WTC11 (cell line): ENCODE results near the gene ZBTB20. TPM values are rescaled to one million over a fixed set of nuclear protein-coding genes. Genes with fewer than 3 reads are reported as not detected.

Source experiments
- ATAC-seq: fragments of 200-7000 bp; cut with Tn5 transposase; 2 replicates; pipeline ENCODE4 v1.10.0; 2021; ENCODE audit warnings: mild to moderate bottlenecking, moderate library complexity
- CTCF ChIA-PET: fragments of 300-600 bp; sonication (Branson Sonifier 250); formaldehyde crosslinking; loops from one replicate; lab custom pipeline; 2021; ENCODE audit warnings: antibody characterized with exemption; lab: Charles Lee
- POLR2A ChIA-PET: fragments of 350-600 bp; sonication (Branson Sonifier 250); formaldehyde crosslinking; loops from one replicate; lab custom pipeline; 2021; ENCODE audit warnings: antibody characterized with exemption; lab: Charles Lee
- DNase-seq: peaks from one replicate; pipeline ENCODE4 v3.0.0; 2021; ENCODE audit warnings: low spot score
- H3K27ac Mint-ChIP-seq: 2 replicates; pipeline ENCODE4 v1.8.0; 2021; ENCODE audit warnings: mixed read lengths
- H3K27me3 Mint-ChIP-seq: 2 replicates; pipeline ENCODE4 v1.8.0; 2021; ENCODE audit warnings: low read depth, mild to moderate bottlenecking, moderate library complexity, mixed read lengths
- H3K36me3 Mint-ChIP-seq: 2 replicates; pipeline ENCODE4 v1.8.0; 2021; ENCODE audit warnings: mixed read lengths
- H3K4me1 Mint-ChIP-seq: 2 replicates; pipeline ENCODE4 v1.8.0; 2022; ENCODE audit warnings: mixed read lengths
- H3K4me3 Mint-ChIP-seq: 2 replicates; pipeline ENCODE4 v1.8.0; 2021; ENCODE audit warnings: mild to moderate bottlenecking, moderate library complexity, mixed read lengths
- H3K9me3 Mint-ChIP-seq: 2 replicates; pipeline ENCODE4 v1.8.0; 2021; ENCODE audit warnings: mixed read lengths
- ELF4 ChIP-seq: sonication (generic); formaldehyde crosslinking; IDR thresholded peaks from 2 replicates; pipeline ENCODE4 v1.8.1; 2022; ENCODE audit warnings: low read depth, mild to moderate bottlenecking, moderate library complexity, missing genetic modification reagents
- ETV6 ChIP-seq: sonication (generic); formaldehyde crosslinking; IDR thresholded peaks from 2 replicates; pipeline ENCODE4 v1.8.1; 2022; ENCODE audit warnings: mild to moderate bottlenecking, missing genetic modification reagents
- FOXK1 ChIP-seq: sonication (generic); formaldehyde crosslinking; IDR thresholded peaks from 2 replicates; pipeline ENCODE4 v1.8.0; 2022; ENCODE audit warnings: mild to moderate bottlenecking, moderate library complexity, missing genetic modification reagents
- NFE2L1 ChIP-seq: sonication (generic); formaldehyde crosslinking; IDR thresholded peaks from 2 replicates; pipeline ENCODE4 v1.8.1; 2023; ENCODE audit warnings: missing genetic modification reagents
- NR1H2 ChIP-seq: sonication (generic); formaldehyde crosslinking; IDR thresholded peaks from 2 replicates; pipeline ENCODE4 v1.9.0; 2021; ENCODE audit warnings: mild to moderate bottlenecking, moderate library complexity, missing genetic modification reagents
- SMAD3 ChIP-seq: sonication (generic); formaldehyde crosslinking; IDR thresholded peaks from 2 replicates; pipeline ENCODE4 v1.8.0; 2022; ENCODE audit warnings: missing genetic modification reagents, mild to moderate bottlenecking, borderline replicate concordance
- TEAD1 ChIP-seq: sonication (generic); formaldehyde crosslinking; IDR thresholded peaks from 2 replicates; pipeline ENCODE4 v1.8.0; 2022; ENCODE audit warnings: mild to moderate bottlenecking, missing genetic modification reagents
- TEAD4 ChIP-seq: sonication (generic); formaldehyde crosslinking; IDR thresholded peaks from 2 replicates; pipeline ENCODE4 v1.8.0; 2022; ENCODE audit warnings: mild to moderate bottlenecking, missing genetic modification reagents
- USF1 ChIP-seq: sonication (generic); formaldehyde crosslinking; IDR thresholded peaks from 2 replicates; pipeline ENCODE4 v1.8.0; 2022; ENCODE audit warnings: mild to moderate bottlenecking, missing genetic modification reagents
- USF2 ChIP-seq: sonication (generic); formaldehyde crosslinking; IDR thresholded peaks from 2 replicates; pipeline ENCODE4 v1.8.1; 2023; ENCODE audit warnings: mild to moderate bottlenecking, missing genetic modification reagents, moderate library complexity
- ZNF232 ChIP-seq: sonication (generic); formaldehyde crosslinking; IDR thresholded peaks from 2 replicates; pipeline ENCODE4 v1.8.0; 2022; ENCODE audit warnings: mild to moderate bottlenecking, missing genetic modification reagents
- ZNF263 ChIP-seq: sonication (generic); formaldehyde crosslinking; IDR thresholded peaks from 2 replicates; pipeline ENCODE4 v1.8.1; 2022; ENCODE audit warnings: low read depth, mild to moderate bottlenecking, moderate library complexity, missing genetic modification reagents
- ZNF416 ChIP-seq: fragments of 250-450 bp; sonication (Bioruptor Pico); IDR thresholded peaks from 2 replicates; pipeline ENCODE4 v1.9.0; 2021; ENCODE audit warnings: mild to moderate bottlenecking, inconsistent platforms
- ZNF512 ChIP-seq: sonication (generic); formaldehyde crosslinking; IDR thresholded peaks from 2 replicates; pipeline ENCODE4 v1.8.1; 2022; ENCODE audit warnings: missing genetic modification reagents, borderline replicate concordance
- total RNA-seq: library from RNA; stranded (reverse); gene quantifications from 3 replicates; pipeline ENCODE4 v1.2.3, GENCODE V29; 2021
- TF ChIP-seq, protein P1 (sequence below): sonication (generic); formaldehyde crosslinking; IDR thresholded peaks from 2 replicates; pipeline ENCODE4 v1.8.0; 2022; ENCODE audit warnings: mild to moderate bottlenecking, missing genetic modification reagents
- TF ChIP-seq, protein P2 (sequence below): sonication (generic); formaldehyde crosslinking; IDR thresholded peaks from 2 replicates; pipeline ENCODE4 v1.8.0; 2023; ENCODE audit warnings: mild to moderate bottlenecking, missing genetic modification reagents
- TF ChIP-seq, protein P3 (sequence below): sonication (generic); formaldehyde crosslinking; conservative IDR thresholded peaks from 2 replicates; pipeline ENCODE4 v1.8.1; 2022; ENCODE audit warnings: mild to moderate bottlenecking, missing genetic modification reagents

Gene ZBTB20
- total RNA-seq, 1 experiment from 2014 or later: 1.5 TPM

GRCh38 chr3:114839476-114839875 is 307.6 kb downstream of the ZBTB20 start:
- TF ChIP-seq FOXK1 (CRISPR knock-in tag) (no peak), ZNF416 (CRISPR knock-in tag) (no peak), ZNF263 (CRISPR knock-in tag) (no peak), SMAD3 (CRISPR knock-in tag) (no peak)
- TF ChIP-seq, protein P1, sequence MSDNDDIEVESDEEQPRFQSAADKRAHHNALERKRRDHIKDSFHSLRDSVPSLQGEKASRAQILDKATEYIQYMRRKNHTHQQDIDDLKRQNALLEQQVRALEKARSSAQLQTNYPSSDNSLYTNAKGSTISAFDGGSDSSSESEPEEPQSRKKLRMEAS (CRISPR knock-in tag): no peak
- TF ChIP-seq, protein P2, sequence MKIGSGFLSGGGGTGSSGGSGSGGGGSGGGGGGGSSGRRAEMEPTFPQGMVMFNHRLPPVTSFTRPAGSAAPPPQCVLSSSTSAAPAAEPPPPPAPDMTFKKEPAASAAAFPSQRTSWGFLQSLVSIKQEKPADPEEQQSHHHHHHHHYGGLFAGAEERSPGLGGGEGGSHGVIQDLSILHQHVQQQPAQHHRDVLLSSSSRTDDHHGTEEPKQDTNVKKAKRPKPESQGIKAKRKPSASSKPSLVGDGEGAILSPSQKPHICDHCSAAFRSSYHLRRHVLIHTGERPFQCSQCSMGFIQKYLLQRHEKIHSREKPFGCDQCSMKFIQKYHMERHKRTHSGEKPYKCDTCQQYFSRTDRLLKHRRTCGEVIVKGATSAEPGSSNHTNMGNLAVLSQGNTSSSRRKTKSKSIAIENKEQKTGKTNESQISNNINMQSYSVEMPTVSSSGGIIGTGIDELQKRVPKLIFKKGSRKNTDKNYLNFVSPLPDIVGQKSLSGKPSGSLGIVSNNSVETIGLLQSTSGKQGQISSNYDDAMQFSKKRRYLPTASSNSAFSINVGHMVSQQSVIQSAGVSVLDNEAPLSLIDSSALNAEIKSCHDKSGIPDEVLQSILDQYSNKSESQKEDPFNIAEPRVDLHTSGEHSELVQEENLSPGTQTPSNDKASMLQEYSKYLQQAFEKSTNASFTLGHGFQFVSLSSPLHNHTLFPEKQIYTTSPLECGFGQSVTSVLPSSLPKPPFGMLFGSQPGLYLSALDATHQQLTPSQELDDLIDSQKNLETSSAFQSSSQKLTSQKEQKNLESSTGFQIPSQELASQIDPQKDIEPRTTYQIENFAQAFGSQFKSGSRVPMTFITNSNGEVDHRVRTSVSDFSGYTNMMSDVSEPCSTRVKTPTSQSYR (CRISPR knock-in tag): no peak
- H3K27me3 Mint-ChIP-seq: no peaks in the 10 kb centered on the region
- no peak overlapping the region for H3K27ac Mint-ChIP-seq
- CTCF ChIA-PET: no interaction called here
- H3K4me1 Mint-ChIP-seq: peaks cover 3% of the 10 kb centered on the region
- peaks cover 4% of the 10 kb centered on the region; the same call in 1 of the 2 replicates for H3K9me3 Mint-ChIP-seq
- ATAC-seq (peak; percentile 69), DNase-seq (no peak)
- POLR2A ChIA-PET: no interaction called here
- no peaks in the 10 kb centered on the region for H3K36me3 Mint-ChIP-seq
- no peak overlapping the region for H3K4me3 Mint-ChIP-seq

GRCh38 chr3:114838025-114838424 is 309.1 kb downstream of the ZBTB20 start:
- no peak for ATAC-seq
- no peak overlapping the region for H3K27ac Mint-ChIP-seq
- CTCF ChIA-PET: no interaction called here

More at GRCh38 chr3:114838025-114838424, 309.1 kb downstream of the ZBTB20 start:
- H3K4me1 Mint-ChIP-seq: peaks cover 3% of the 10 kb centered on the region
- POLR2A ChIA-PET: no interaction called here
- DNase-seq: no peak
- H3K36me3 Mint-ChIP-seq: no peaks in the 10 kb centered on the region
- H3K27me3 Mint-ChIP-seq: no peaks in the 10 kb centered on the region
- TF ChIP-seq USF2 (no peak), NFE2L1 (CRISPR knock-in tag) (no peak), ELF4 (CRISPR knock-in tag) (no peak), ZNF232 (no peak), ETV6 (no peak), NR1H2 (CRISPR knock-in tag) (no peak), TEAD1 (no peak), FOXK1 (CRISPR knock-in tag) (no peak), TEAD4 (no peak), USF1 (no peak), ZNF512 (CRISPR knock-in tag) (no peak)
- TF ChIP-seq, protein P1 (CRISPR knock-in tag): no peak
- TF ChIP-seq, protein P3, sequence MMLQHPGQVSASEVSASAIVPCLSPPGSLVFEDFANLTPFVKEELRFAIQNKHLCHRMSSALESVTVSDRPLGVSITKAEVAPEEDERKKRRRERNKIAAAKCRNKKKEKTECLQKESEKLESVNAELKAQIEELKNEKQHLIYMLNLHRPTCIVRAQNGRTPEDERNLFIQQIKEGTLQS (CRISPR knock-in tag): no peak
- H3K4me3 Mint-ChIP-seq: no peak overlapping the region
- H3K9me3 Mint-ChIP-seq: peaks cover 2% of the 10 kb centered on the region; the same call in 1 of the 2 replicates
